H1 (cell line): ENCODE measurements around the gene SCARF1. TPM values are rescaled to one million over a fixed set of nuclear protein-coding genes. Genes with fewer than 3 reads are reported as not detected.

ENCODE experiments used
- BACH1 ChIP-seq: IDR thresholded peaks from 2 replicates; pipeline ENCODE4 v1.6.1; 2012; ENCODE audit warnings: low read length, improper control_type of control experiment
- CHD1 ChIP-seq: IDR thresholded peaks from 2 replicates; pipeline ENCODE4 v1.6.1; 2012; ENCODE audit warnings: low read depth, low read length, improper control_type of control experiment
- SP1 ChIP-seq: IDR thresholded peaks from 2 replicates; pipeline ENCODE4 v1.6.1; 2011; ENCODE audit warnings: low read depth, low read length
- polyA plus RNA-seq, 7 experiments: library from polyadenylated mRNA; depleted of rRNA in 3 of 7; stranded (reverse) in 5 of 7; unstranded in 2 of 7; fragments of >200 nt in 5 of 7; fragments of 200-250 nt in 2 of 7; gene quantifications; 1 replicate in 5 of 7; 2 replicates in 1 of 7; 4 replicates in 1 of 7; pipeline versions ENCODE4 v1.2.1 to v1.2.3, GENCODE V29; 2011 to 2013; ENCODE audit warnings: missing spikeins in 2 of 7, mixed read lengths in 2 of 7
- total RNA-seq: library from RNA; stranded (reverse); fragmentation: NEBNext Ultra II Directional; extraction: Animal tissue kit (Norgen Biotek cat#: 25700); gene quantifications from 2 replicates; pipeline ENCODE4 v1.2.1, GENCODE V29; 2021
- TF ChIP-seq, protein P1 (sequence below): IDR thresholded peaks from 2 replicates; pipeline ENCODE4 v1.6.1; 2012; ENCODE audit warnings: inconsistent platforms
- TF ChIP-seq, protein P2 (sequence below): IDR thresholded peaks from 2 replicates; pipeline ENCODE4 v1.6.1; 2011; ENCODE audit warnings: low read depth, mild to moderate bottlenecking, low read length; ENCODE audit not compliant: insufficient read depth

SCARF1 gene
- total and polyA plus RNA-seq, 2 of the 8 experiments (the other 6 are each of a cell fraction or from before 2014, with no cell fraction given): 1.1 to 1.6 TPM

DNA sequence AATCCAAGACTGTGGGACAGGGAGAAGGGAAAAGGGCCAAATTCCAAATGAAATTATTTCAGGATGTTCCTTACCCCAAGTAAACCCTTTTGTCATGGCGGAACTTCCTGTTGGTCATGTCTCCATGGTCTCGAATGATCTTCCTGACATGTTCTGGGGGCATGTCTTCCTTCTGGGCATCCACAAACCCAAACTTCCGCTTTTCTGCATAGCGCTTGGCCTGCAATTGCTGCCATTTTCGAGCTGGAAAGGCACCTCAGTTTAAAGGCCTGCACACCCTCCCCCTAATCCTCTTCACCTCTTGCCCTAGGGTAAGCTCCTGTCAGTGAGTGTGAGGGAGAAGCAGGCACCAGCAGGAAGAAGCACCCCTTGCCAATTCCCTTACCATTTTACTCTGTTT lies 37.9 kb upstream of the SCARF1 start (continued):
- TF ChIP-seq, protein P1, sequence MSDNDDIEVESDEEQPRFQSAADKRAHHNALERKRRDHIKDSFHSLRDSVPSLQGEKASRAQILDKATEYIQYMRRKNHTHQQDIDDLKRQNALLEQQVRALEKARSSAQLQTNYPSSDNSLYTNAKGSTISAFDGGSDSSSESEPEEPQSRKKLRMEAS: no peak
- no peak for TF ChIP-seq SP1
- TF ChIP-seq CHD1: no peak
- TF ChIP-seq, protein P2, sequence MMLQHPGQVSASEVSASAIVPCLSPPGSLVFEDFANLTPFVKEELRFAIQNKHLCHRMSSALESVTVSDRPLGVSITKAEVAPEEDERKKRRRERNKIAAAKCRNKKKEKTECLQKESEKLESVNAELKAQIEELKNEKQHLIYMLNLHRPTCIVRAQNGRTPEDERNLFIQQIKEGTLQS: no peak
- TF ChIP-seq BACH1: no peak
- TF ChIP-seq, all 59 proteins: peak for 0
